ENCODE results near the gene TMEM212. TPM values are rescaled to one million over a fixed set of nuclear protein-coding genes. Genes with fewer than 3 reads are reported as not detected.

TMEM212 gene
- total RNA-seq, 1 experiment from 2014 or later = not detected

GRCh38 chr3:171837698-171838097 is 5.5 kb upstream of the TMEM212 start:
- Mint-ChIP-seq H3K4me1 (peaks cover 9 to 17% of the 10 kb centered on the region in 2 experiments), H3K27ac (no peak overlapping the region), H3K4me3 (no peak overlapping the region), H3K27me3 (ENCODE audit: low read depth) (no peaks in the 10 kb centered on the region), H3K9me3 (no peaks in the 10 kb centered on the region), H3K36me3 (ENCODE audit: insufficient read depth in 1 of 3, low read depth in 3 of 3) (no peaks in the 10 kb centered on the region)
- Histone ChIP-seq H4K8ac (replicated peaks; ENCODE audit: insufficient read length, low read depth, low read length) (no peak overlapping the region), H2BK120ac (ENCODE audit: low read depth, low read length, poor library complexity, severe bottlenecking) (no peak overlapping the region), H3K4ac (ENCODE audit: low read depth, low read length) (no peak overlapping the region), H3K4me2 (ENCODE audit: insufficient read depth, insufficient read length, low read length) (no peak overlapping the region), H3K27ac (ENCODE audit: insufficient read length, low read depth, low read length) (no peak overlapping the region), H3K79me2 (ENCODE audit: insufficient read depth, low read length) (no peaks in the 10 kb centered on the region), H3K14ac (ENCODE audit: insufficient read depth, low read length) (no peak overlapping the region), H2BK12ac (ENCODE audit: insufficient read length, low read depth, low read length) (no peak overlapping the region), H4K20me1 (ENCODE audit: control insufficient read depth, insufficient read depth, insufficient read length) (no peaks in the 10 kb centered on the region), H2BK15ac (ENCODE audit: low read depth, low read length) (no peak overlapping the region), H3K23me2 (ENCODE audit: insufficient read length, low read depth, low read length, poor library complexity, severe bottlenecking) (no peaks in the 10 kb centered on the region), H2AK5ac (ENCODE audit: insufficient read length, low read length) (no peak overlapping the region), H2BK5ac (ENCODE audit: insufficient read length, low read length) (no peak overlapping the region), H3K9ac (ENCODE audit: extremely low read depth, insufficient read length, low read length) (no peak overlapping the region), H3T11ph (ENCODE audit: low read length) (no peak overlapping the region), H4K5ac (ENCODE audit: insufficient read length, low read depth, low read length) (no peak overlapping the region), H2BK20ac (ENCODE audit: low read depth, low read length, poor library complexity, severe bottlenecking) (no peak overlapping the region), H3K23ac (ENCODE audit: insufficient read length, low read depth, low read length) (no peak overlapping the region), H3K27me3 (ENCODE audit: insufficient read depth, low read length) (no peaks in the 10 kb centered on the region), H3K4me1 (ENCODE audit: insufficient read depth, low read length) (0 out of 2 replicates have a peak, but pooled peaks cover 2% of the 10 kb centered on the region), H3K79me1 (ENCODE audit: insufficient read depth, low read depth, low read length, poor library complexity, severe bottlenecking) (no peaks in the 10 kb centered on the region), H3K9me3 (ENCODE audit: control insufficient read depth, low read depth, low read length) (no peaks in the 10 kb centered on the region), H3K56ac (ENCODE audit: insufficient read length, low read depth, low read length) (no peak overlapping the region), H2AFZ (ENCODE audit: low read length) (no peak overlapping the region), H3K18ac (ENCODE audit: insufficient read length, low read depth, low read length) (no peak overlapping the region), H4K91ac (ENCODE audit: insufficient read length, low read depth, low read length) (no peak overlapping the region)
- no peak for TF ChIP-seq CTCF (conservative IDR thresholded peaks at IDR 0.05)
- no peak for DNase-seq

Measured in H9 (cell line).